ENCODE data around the gene MEGF11.

Gene MEGF11

GRCh38 chr15:66161575-66162118 is 91.9 kb downstream of the MEGF11 start:
- no peak overlapping the region for H3K4me3 ChIP-seq (ENCODE audit: insufficient read depth, low read depth, low read length)
- 92 to 96% methylated on average over 5 of the region's 5 CpGs for WGBS, 2 experiments
- H3K9me3 ChIP-seq (ENCODE audit: control insufficient read depth, low read length), result no peaks in the 10 kb centered on the region
- no peak overlapping the region for H3K27ac ChIP-seq (ENCODE audit: insufficient read depth, low read depth, low read length, poor library complexity, severe bottlenecking)
- H3K36me3 ChIP-seq (ENCODE audit: control insufficient read depth, insufficient read depth, low read length), result no peaks in the 10 kb centered on the region
- H3K27me3 ChIP-seq (ENCODE audit: control insufficient read depth, insufficient read depth, low read length, poor library complexity, severe bottlenecking), result no peaks in the 10 kb centered on the region
- H3K4me1 ChIP-seq (ENCODE audit: control insufficient read depth, insufficient read depth, low read length), result peaks cover 13% of the 10 kb centered on the region

- no peaks in the 10 kb centered on the region for H3K36me3 ChIP-seq (ENCODE audit: control insufficient read depth, insufficient read depth, low read length)
- no peak overlapping the region for H3K4me3 ChIP-seq (ENCODE audit: insufficient read depth, low read depth, low read length)
- H3K9me3 ChIP-seq (ENCODE audit: control insufficient read depth, low read length), result no peaks in the 10 kb centered on the region
- H3K4me1 ChIP-seq (ENCODE audit: control insufficient read depth, insufficient read depth, low read length), result peaks cover 9% of the 10 kb centered on the region
- WGBS, 2 experiments, result 91% methylated on average over 4 of the region's 4 CpGs
- no peak overlapping the region for H3K27ac ChIP-seq (ENCODE audit: insufficient read depth, low read depth, low read length, poor library complexity, severe bottlenecking)
- H3K27me3 ChIP-seq (ENCODE audit: control insufficient read depth, insufficient read depth, low read length, poor library complexity, severe bottlenecking), result no peaks in the 10 kb centered on the region
Measured at GRCh38 chr15:66161108-66161507, 92.4 kb downstream of the MEGF11 start.

GRCh38 chr15:66157507-66157906 is 96.0 kb downstream of the MEGF11 start:
- Histone ChIP-seq H3K27ac (ENCODE audit: insufficient read depth, low read depth, low read length, poor library complexity, severe bottlenecking) (no peak overlapping the region), H3K4me1 (ENCODE audit: control insufficient read depth, insufficient read depth, low read length) (peaks cover 8% of the 10 kb centered on the region), H3K9me3 (ENCODE audit: control insufficient read depth, low read length) (no peaks in the 10 kb centered on the region), H3K4me3 (ENCODE audit: insufficient read depth, low read depth, low read length) (no peak overlapping the region), H3K36me3 (ENCODE audit: control insufficient read depth, insufficient read depth, low read length) (no peaks in the 10 kb centered on the region), H3K27me3 (ENCODE audit: control insufficient read depth, insufficient read depth, low read length, poor library complexity, severe bottlenecking) (no peaks in the 10 kb centered on the region)
- 64 to 78% methylated on average over 1 to 2 of the region's 2 CpGs for WGBS, 2 experiments

GRCh38 chr15:66156310-66156975 is 97.1 kb downstream of the MEGF11 start:
- H3K27me3 ChIP-seq (ENCODE audit: control insufficient read depth, insufficient read depth, low read length, poor library complexity, severe bottlenecking), result no peaks in the 10 kb centered on the region
- no peaks in the 10 kb centered on the region for H3K9me3 ChIP-seq (ENCODE audit: control insufficient read depth, low read length)
- 92 to 93% methylated on average over 10 of the region's 10 CpGs for WGBS, 2 experiments
- no peak overlapping the region for H3K4me3 ChIP-seq (ENCODE audit: insufficient read depth, low read depth, low read length)
- H3K27ac ChIP-seq (ENCODE audit: insufficient read depth, low read depth, low read length, poor library complexity, severe bottlenecking), result no peak overlapping the region
- peaks cover 8% of the 10 kb centered on the region for H3K4me1 ChIP-seq (ENCODE audit: control insufficient read depth, insufficient read depth, low read length)
- no peaks in the 10 kb centered on the region for H3K36me3 ChIP-seq (ENCODE audit: control insufficient read depth, insufficient read depth, low read length)

GRCh38 chr15:66155065-66155464 is 98.5 kb downstream of the MEGF11 start:
- Histone ChIP-seq H3K27me3 (ENCODE audit: control insufficient read depth, insufficient read depth, low read length, poor library complexity, severe bottlenecking) (no peaks in the 10 kb centered on the region), H3K36me3 (ENCODE audit: control insufficient read depth, insufficient read depth, low read length) (no peaks in the 10 kb centered on the region), H3K4me1 (ENCODE audit: control insufficient read depth, insufficient read depth, low read length) (peaks cover 10% of the 10 kb centered on the region), H3K27ac (ENCODE audit: insufficient read depth, low read depth, low read length, poor library complexity, severe bottlenecking) (no peak overlapping the region), H3K9me3 (ENCODE audit: control insufficient read depth, low read length) (no peaks in the 10 kb centered on the region), H3K4me3 (ENCODE audit: insufficient read depth, low read depth, low read length) (no peak overlapping the region)
- WGBS, 2 experiments, result 90 to 94% methylated on average over 5 of the region's 5 CpGs

GRCh38 chr15:66154581-66154980 is 99.0 kb downstream of the MEGF11 start:
- Histone ChIP-seq H3K9me3 (ENCODE audit: control insufficient read depth, low read length) (no peaks in the 10 kb centered on the region), H3K27me3 (ENCODE audit: control insufficient read depth, insufficient read depth, low read length, poor library complexity, severe bottlenecking) (no peaks in the 10 kb centered on the region), H3K4me3 (ENCODE audit: insufficient read depth, low read depth, low read length) (no peak overlapping the region), H3K4me1 (ENCODE audit: control insufficient read depth, insufficient read depth, low read length) (peaks cover 13% of the 10 kb centered on the region), H3K36me3 (ENCODE audit: control insufficient read depth, insufficient read depth, low read length) (no peaks in the 10 kb centered on the region), H3K27ac (ENCODE audit: insufficient read depth, low read depth, low read length, poor library complexity, severe bottlenecking) (no peak overlapping the region)
- WGBS, 2 experiments, result 91 to 92% methylated on average over 4 of the region's 4 CpGs

GRCh38 chr15:66153549-66154415 is 99.8 kb downstream of the MEGF11 start:
- peaks cover 13% of the 10 kb centered on the region for H3K4me1 ChIP-seq (ENCODE audit: control insufficient read depth, insufficient read depth, low read length)
- H3K36me3 ChIP-seq (ENCODE audit: control insufficient read depth, insufficient read depth, low read length), result no peaks in the 10 kb centered on the region
- H3K27me3 ChIP-seq (ENCODE audit: control insufficient read depth, insufficient read depth, low read length, poor library complexity, severe bottlenecking), result no peaks in the 10 kb centered on the region
- WGBS, 2 experiments, result 85 to 87% methylated on average over 15 of the region's 15 CpGs
- H3K4me3 ChIP-seq (ENCODE audit: insufficient read depth, low read depth, low read length), result no peak overlapping the region
- H3K27ac ChIP-seq (ENCODE audit: insufficient read depth, low read depth, low read length, poor library complexity, severe bottlenecking), result no peak overlapping the region
- H3K9me3 ChIP-seq (ENCODE audit: control insufficient read depth, low read length), result no peaks in the 10 kb centered on the region

GRCh38 chr15:66152650-66153049 is 100.9 kb downstream of the MEGF11 start:
- Histone ChIP-seq H3K27ac (ENCODE audit: insufficient read depth, low read depth, low read length, poor library complexity, severe bottlenecking) (no peak overlapping the region), H3K4me1 (ENCODE audit: control insufficient read depth, insufficient read depth, low read length) (peaks cover 13% of the 10 kb centered on the region), H3K36me3 (ENCODE audit: control insufficient read depth, insufficient read depth, low read length) (no peaks in the 10 kb centered on the region), H3K27me3 (ENCODE audit: control insufficient read depth, insufficient read depth, low read length, poor library complexity, severe bottlenecking) (no peaks in the 10 kb centered on the region), H3K4me3 (ENCODE audit: insufficient read depth, low read depth, low read length) (no peak overlapping the region), H3K9me3 (ENCODE audit: control insufficient read depth, low read length) (no peaks in the 10 kb centered on the region)
- 91 to 92% methylated on average over 10 of the region's 10 CpGs for WGBS, 2 experiments

GRCh38 chr15:66151809-66152208 is 101.7 kb downstream of the MEGF11 start:
- H3K36me3 ChIP-seq (ENCODE audit: control insufficient read depth, insufficient read depth, low read length), result no peaks in the 10 kb centered on the region
- no peaks in the 10 kb centered on the region for H3K27me3 ChIP-seq (ENCODE audit: control insufficient read depth, insufficient read depth, low read length, poor library complexity, severe bottlenecking)
- 63 to 75% methylated on average over 7 of the region's 7 CpGs for WGBS, 2 experiments
- H3K4me1 ChIP-seq (ENCODE audit: control insufficient read depth, insufficient read depth, low read length), result peaks cover 6% of the 10 kb centered on the region
- no peak overlapping the region for H3K4me3 ChIP-seq (ENCODE audit: insufficient read depth, low read depth, low read length)
- H3K27ac ChIP-seq (ENCODE audit: insufficient read depth, low read depth, low read length, poor library complexity, severe bottlenecking), result no peak overlapping the region
- H3K9me3 ChIP-seq (ENCODE audit: control insufficient read depth, low read length), result no peaks in the 10 kb centered on the region

- Histone ChIP-seq H3K36me3 (ENCODE audit: control insufficient read depth, insufficient read depth, low read length) (no peaks in the 10 kb centered on the region), H3K27ac (ENCODE audit: insufficient read depth, low read depth, low read length, poor library complexity, severe bottlenecking) (no peak overlapping the region), H3K4me3 (ENCODE audit: insufficient read depth, low read depth, low read length) (no peak overlapping the region), H3K4me1 (ENCODE audit: control insufficient read depth, insufficient read depth, low read length) (peaks cover 5% of the 10 kb centered on the region), H3K27me3 (ENCODE audit: control insufficient read depth, insufficient read depth, low read length, poor library complexity, severe bottlenecking) (no peaks in the 10 kb centered on the region), H3K9me3 (ENCODE audit: control insufficient read depth, low read length) (no peaks in the 10 kb centered on the region)
- WGBS, 2 experiments, result 76 to 77% methylated on average over 9 of the region's 9 CpGs
Measured at GRCh38 chr15:66149871-66150270, 103.7 kb downstream of the MEGF11 start.
